ENCODE results near the gene KBTBD7. TPM values are rescaled to one million over a fixed set of nuclear protein-coding genes. Genes with fewer than 3 reads are reported as not detected.

The KBTBD7 gene
- total and polyA plus RNA-seq, 3 donors from 2014 or later = 7.7 to 11.0 (median 11.0) TPM

- intact Hi-C loops (cut with DNase I; ENCODE audit: low total_unique reads) = no loop called here
- no peak for DNase-seq
- no peaks in the 10 kb centered on the region for H3K4me1 ChIP-seq
- H3K36me3 ChIP-seq (ENCODE audit: low read depth, missing control alignments) = no peaks in the 10 kb centered on the region
- TF ChIP-seq CTCF (IDR thresholded peaks at IDR 0.05) (no peak), POLR2A (IDR thresholded peaks at IDR 0.05) (no peak)
- H3K27me3 ChIP-seq = no peaks in the 10 kb centered on the region
- no peak overlapping the region for H3K27ac ChIP-seq
- no peak overlapping the region for H3K4me3 ChIP-seq
- H3K9me3 ChIP-seq = no peaks in the 10 kb centered on the region
Measured at GRCh38 chr13:41212881-41213280, 18.5 kb upstream of the KBTBD7 start.

GRCh38 chr13:41211062-41211461 is 16.7 kb upstream of the KBTBD7 start:
- no peak for DNase-seq
- H3K36me3 ChIP-seq (ENCODE audit: low read depth, missing control alignments) = no peaks in the 10 kb centered on the region
- intact Hi-C loops (cut with DNase I; ENCODE audit: low total_unique reads) = no loop called here
- WGBS, 2 donors = 93 to 100% methylated on average over 2 of the region's 2 CpGs
- no peaks in the 10 kb centered on the region for H3K9me3 ChIP-seq
- no peak overlapping the region for H3K27ac ChIP-seq
- no peak for TF ChIP-seq POLR2A (IDR thresholded peaks at IDR 0.05)
- TF ChIP-seq CTCF (IDR thresholded peaks at IDR 0.05) = no peak
- no peaks in the 10 kb centered on the region for H3K4me1 ChIP-seq
- H3K27me3 ChIP-seq = no peaks in the 10 kb centered on the region
- no peak overlapping the region for H3K4me3 ChIP-seq

GRCh38 chr13:41206467-41206866 is 12.1 kb upstream of the KBTBD7 start:
- intact Hi-C loops (cut with DNase I; ENCODE audit: low total_unique reads) = no loop called here
- H3K9me3 ChIP-seq = no peaks in the 10 kb centered on the region
- TF ChIP-seq CTCF (IDR thresholded peaks at IDR 0.05) (no peak), POLR2A (IDR thresholded peaks at IDR 0.05) (no peak)
- no peak for DNase-seq
- H3K27ac ChIP-seq = no peak overlapping the region
- peaks cover 13% of the 10 kb centered on the region for H3K4me1 ChIP-seq
- H3K4me3 ChIP-seq = no peak overlapping the region
- H3K36me3 ChIP-seq (ENCODE audit: low read depth, missing control alignments) = no peaks in the 10 kb centered on the region
- H3K27me3 ChIP-seq = no peaks in the 10 kb centered on the region

- DNase-seq = peak; percentile 18
- TF ChIP-seq POLR2A (IDR thresholded peaks at IDR 0.05) (no peak), CTCF (IDR thresholded peaks at IDR 0.05) (no peak)
- H3K36me3 ChIP-seq (ENCODE audit: low read depth, missing control alignments) = no peaks in the 10 kb centered on the region
- intact Hi-C loops (cut with DNase I; ENCODE audit: low total_unique reads) = no loop called here
- no peaks in the 10 kb centered on the region for H3K27me3 ChIP-seq
- WGBS, 2 donors = 60 to 81% methylated on average over 3 to 6 of the region's 6 CpGs
- H3K9me3 ChIP-seq = no peaks in the 10 kb centered on the region
- H3K4me1 ChIP-seq = peaks cover 13% of the 10 kb centered on the region
- no peak overlapping the region for H3K4me3 ChIP-seq
- peak overlapping the region in 1 of 2 donors; percentile 51 for H3K27ac ChIP-seq
Measured at GRCh38 chr13:41203810-41204209, 9.4 kb upstream of the KBTBD7 start.

- Histone ChIP-seq H3K9me3 (no peaks in the 10 kb centered on the region), H3K27ac (no peak overlapping the region), H3K4me1 (peaks cover 13% of the 10 kb centered on the region), H3K4me3 (no peak overlapping the region), H3K36me3 (ENCODE audit: low read depth, missing control alignments) (no peaks in the 10 kb centered on the region), H3K27me3 (no peaks in the 10 kb centered on the region)
- intact Hi-C loops (cut with DNase I; ENCODE audit: low total_unique reads) = no loop called here
- no peak for DNase-seq
- TF ChIP-seq POLR2A (IDR thresholded peaks at IDR 0.05) (no peak), CTCF (IDR thresholded peaks at IDR 0.05) (no peak)
- 90 to 92% methylated on average over 4 of the region's 4 CpGs for WGBS, 2 donors
Measured at GRCh38 chr13:41200126-41200525, 5.8 kb upstream of the KBTBD7 start.
